ENCODE results near the gene PNLIPRP3. TPM values are rescaled to one million over a fixed set of nuclear protein-coding genes. Genes with fewer than 3 reads are reported as not detected.
"Not testable (repeated sequence)": the region's sequence is repeated elsewhere in the genome, so short reads cannot be mapped to it uniquely, and the experiment has no call there.

PNLIPRP3 gene
- total RNA-seq = not detected
- polyA plus RNA-seq = not detected

DNA sequence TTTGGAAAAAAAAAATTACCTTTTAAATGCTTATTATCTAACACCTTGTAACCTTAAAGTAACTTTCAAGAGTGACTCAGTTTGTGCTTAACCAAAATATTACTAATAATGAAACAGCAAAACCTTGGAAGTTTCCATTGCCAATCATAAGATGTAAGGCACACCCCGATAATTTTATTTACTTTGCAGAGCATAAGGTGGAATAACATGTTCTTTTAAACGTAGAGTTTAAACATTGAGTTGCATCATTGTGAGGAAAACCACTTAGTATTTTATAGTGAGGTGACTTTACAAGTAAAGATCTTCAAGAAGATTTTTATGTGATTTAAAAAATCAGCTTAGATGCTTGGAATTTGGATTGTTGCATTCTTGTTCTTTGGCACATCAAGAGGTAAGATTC, at the start of gene PNLIPRP3:
TSS of gene PNLIPRP3 (plus strand) at position 177 of the 400 bp plus-strand sequence. CDS start at position 343, 166 bp downstream.
- Mint-ChIP-seq H3K36me3 (no peaks in the 10 kb centered on the region), H3K4me1 (no peaks in the 10 kb centered on the region), H3K27me3 (no peaks in the 10 kb centered on the region), H3K4me3 (no peak within 1 kb of the TSS), H3K27ac (no peak within 1 kb of the TSS), H3K9me3 (peaks cover 0 to 3% (median 0%) of the 10 kb centered on the region in 7 donors)
- ATAC-seq (ENCODE audit: low read depth in 2 of 2) (no peak), DNase-seq (no peak)
- Histone ChIP-seq H3K36me3 (ENCODE audit: control insufficient read depth, insufficient read depth, low read length) (no peaks in the 10 kb centered on the region), H3K4me1 (ENCODE audit: control insufficient read depth, insufficient read depth, low read length, poor library complexity, severe bottlenecking) (no peaks in the 10 kb centered on the region), H3K4me3 (ENCODE audit: low read depth, low read length) (no peak within 1 kb of the TSS), H3K27ac (ENCODE audit: insufficient read depth, low read length, poor library complexity, severe bottlenecking) (no peak within 1 kb of the TSS), H3K27me3 (ENCODE audit: control insufficient read depth, insufficient read depth, low read length) (no peaks in the 10 kb centered on the region), H3K9me3 (ENCODE audit: control insufficient read depth in 2 of 2, low read length in 2 of 2) (no peaks in the 10 kb centered on the region)

DNA sequence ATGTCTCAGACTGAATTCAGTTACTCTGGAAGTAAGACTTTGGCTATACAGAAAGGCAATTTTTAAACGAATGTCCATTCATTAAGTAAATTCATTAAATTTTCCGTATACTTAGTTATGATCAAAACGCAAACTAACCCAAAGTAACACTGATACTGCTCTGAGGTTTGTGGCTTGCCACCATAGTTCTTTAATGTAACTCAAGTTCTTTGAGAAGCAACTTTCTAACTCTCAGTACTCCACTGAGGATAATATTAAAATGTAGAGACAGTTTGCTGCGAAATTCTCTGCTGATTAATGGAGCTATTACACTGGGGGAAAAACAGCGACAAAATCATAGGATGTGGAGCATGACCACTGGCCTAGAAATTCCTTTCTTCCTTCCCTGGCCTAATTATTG, 45.4 kb upstream of the PNLIPRP3 start:
- Mint-ChIP-seq H3K4me1 (no peaks in the 10 kb centered on the region), H3K4me3 (no peak overlapping the region), H3K9me3 (no peaks in the 10 kb centered on the region), H3K36me3 (no peaks in the 10 kb centered on the region), H3K27me3 (no peaks in the 10 kb centered on the region), H3K27ac (no peak overlapping the region)
- H3K4me3 ChIP-seq (ENCODE audit: low read depth, low read length) = no peak overlapping the region
- no peaks in the 10 kb centered on the region for H3K9me3 ChIP-seq (ENCODE audit: control insufficient read depth in 2 of 2, low read length in 2 of 2)
- H3K27ac ChIP-seq (ENCODE audit: insufficient read depth, low read length, poor library complexity, severe bottlenecking) = no peak overlapping the region
- no peaks in the 10 kb centered on the region for H3K4me1 ChIP-seq (ENCODE audit: control insufficient read depth, insufficient read depth, low read length, poor library complexity, severe bottlenecking)
- H3K27me3 ChIP-seq (ENCODE audit: control insufficient read depth, insufficient read depth, low read length) = no peaks in the 10 kb centered on the region
- DNase-seq (no peak), ATAC-seq (ENCODE audit: low read depth in 2 of 2) (no peak)
- no peaks in the 10 kb centered on the region for H3K36me3 ChIP-seq (ENCODE audit: control insufficient read depth, insufficient read depth, low read length)

DNA sequence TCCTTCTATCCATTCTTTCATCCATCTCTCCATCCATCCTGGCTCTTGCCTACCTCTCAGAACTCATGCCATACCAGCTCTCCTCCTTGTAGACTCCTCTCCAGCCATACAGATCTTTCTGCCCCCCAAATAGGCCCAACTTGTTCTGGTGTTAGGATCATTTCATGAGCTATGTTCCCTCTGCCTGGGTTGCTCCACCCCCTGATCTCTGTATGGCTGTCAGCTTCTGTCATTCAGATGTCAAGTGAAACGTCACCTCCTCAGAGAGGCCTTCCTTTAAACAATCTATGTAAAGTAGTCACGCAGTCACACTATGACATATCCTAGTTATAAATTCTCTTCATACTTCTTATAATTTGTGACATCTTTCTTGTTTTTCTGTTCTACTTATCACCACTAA, 42.3 kb upstream of the PNLIPRP3 start:
- Mint-ChIP-seq H3K27me3 (no peaks in the 10 kb centered on the region), H3K36me3 (no peaks in the 10 kb centered on the region), H3K4me3 (no peak overlapping the region), H3K9me3 (no peaks in the 10 kb centered on the region), H3K4me1 (no peaks in the 10 kb centered on the region), H3K27ac (no peak overlapping the region)
- no peak overlapping the region for H3K4me3 ChIP-seq (ENCODE audit: low read depth, low read length)
- H3K27ac ChIP-seq (ENCODE audit: insufficient read depth, low read length, poor library complexity, severe bottlenecking) = no peak overlapping the region
- no peaks in the 10 kb centered on the region for H3K27me3 ChIP-seq (ENCODE audit: control insufficient read depth, insufficient read depth, low read length)
- DNase-seq (no peak), ATAC-seq (ENCODE audit: low read depth in 2 of 2) (no peak)
- no peaks in the 10 kb centered on the region for H3K36me3 ChIP-seq (ENCODE audit: control insufficient read depth, insufficient read depth, low read length)
- H3K4me1 ChIP-seq (ENCODE audit: control insufficient read depth, insufficient read depth, low read length, poor library complexity, severe bottlenecking) = no peaks in the 10 kb centered on the region
- no peaks in the 10 kb centered on the region for H3K9me3 ChIP-seq (ENCODE audit: control insufficient read depth in 2 of 2, low read length in 2 of 2)

DNA sequence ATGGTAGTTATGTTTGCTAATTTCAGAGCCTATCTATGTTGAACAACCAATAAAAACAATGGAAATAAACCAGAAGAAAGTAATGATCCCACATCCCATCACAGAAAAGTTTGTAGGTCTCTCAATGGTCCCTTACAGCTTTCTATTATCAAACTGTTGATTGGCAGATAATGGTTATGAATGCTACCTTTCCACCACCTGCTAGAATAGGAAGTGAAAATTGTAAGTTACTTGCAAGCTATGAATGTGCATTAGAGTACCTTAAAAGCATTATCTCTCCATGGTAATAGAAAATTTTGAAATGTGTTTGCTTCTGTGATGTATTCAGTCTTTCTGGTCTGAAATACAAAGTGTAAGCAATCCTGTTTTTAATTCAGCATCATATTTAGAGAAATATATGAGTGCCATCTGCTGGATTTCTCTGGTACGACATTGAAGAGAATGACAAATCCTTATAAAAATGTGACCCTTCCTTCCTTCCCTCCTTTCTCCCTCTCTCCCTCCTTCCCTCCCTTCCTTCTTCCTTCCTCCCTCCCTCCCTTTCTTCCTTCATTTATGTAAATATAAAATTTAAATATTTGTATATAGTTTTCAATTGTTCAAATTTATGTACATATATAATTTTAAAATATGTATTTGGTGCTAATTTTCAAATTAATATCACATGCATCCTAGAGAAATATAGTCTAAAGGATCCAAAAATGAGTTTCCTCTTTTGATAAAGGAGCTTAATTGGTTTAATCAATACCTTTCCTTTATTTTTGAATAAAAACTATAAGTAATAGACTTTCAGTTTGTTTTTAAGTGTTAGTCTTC, 41.4 kb upstream of the PNLIPRP3 start:
- no peak overlapping the region for H3K4me3 ChIP-seq (ENCODE audit: low read depth, low read length)
- Mint-ChIP-seq H3K27me3 (no peaks in the 10 kb centered on the region), H3K36me3 (no peaks in the 10 kb centered on the region), H3K27ac (no peak overlapping the region), H3K4me3 (no peak overlapping the region), H3K9me3 (no peaks in the 10 kb centered on the region), H3K4me1 (no peaks in the 10 kb centered on the region)
- no peak overlapping the region for H3K27ac ChIP-seq (ENCODE audit: insufficient read depth, low read length, poor library complexity, severe bottlenecking)
- ATAC-seq (ENCODE audit: low read depth in 2 of 2) = no peak
- H3K27me3 ChIP-seq (ENCODE audit: control insufficient read depth, insufficient read depth, low read length) = no peaks in the 10 kb centered on the region
- H3K9me3 ChIP-seq (ENCODE audit: control insufficient read depth in 2 of 2, low read length in 2 of 2) = no peaks in the 10 kb centered on the region
- no peaks in the 10 kb centered on the region for H3K4me1 ChIP-seq (ENCODE audit: control insufficient read depth, insufficient read depth, low read length, poor library complexity, severe bottlenecking)
- DNase-seq = peak in 2 of 3 donors; percentile 1 to 30
- no peaks in the 10 kb centered on the region for H3K36me3 ChIP-seq (ENCODE audit: control insufficient read depth, insufficient read depth, low read length)

DNA sequence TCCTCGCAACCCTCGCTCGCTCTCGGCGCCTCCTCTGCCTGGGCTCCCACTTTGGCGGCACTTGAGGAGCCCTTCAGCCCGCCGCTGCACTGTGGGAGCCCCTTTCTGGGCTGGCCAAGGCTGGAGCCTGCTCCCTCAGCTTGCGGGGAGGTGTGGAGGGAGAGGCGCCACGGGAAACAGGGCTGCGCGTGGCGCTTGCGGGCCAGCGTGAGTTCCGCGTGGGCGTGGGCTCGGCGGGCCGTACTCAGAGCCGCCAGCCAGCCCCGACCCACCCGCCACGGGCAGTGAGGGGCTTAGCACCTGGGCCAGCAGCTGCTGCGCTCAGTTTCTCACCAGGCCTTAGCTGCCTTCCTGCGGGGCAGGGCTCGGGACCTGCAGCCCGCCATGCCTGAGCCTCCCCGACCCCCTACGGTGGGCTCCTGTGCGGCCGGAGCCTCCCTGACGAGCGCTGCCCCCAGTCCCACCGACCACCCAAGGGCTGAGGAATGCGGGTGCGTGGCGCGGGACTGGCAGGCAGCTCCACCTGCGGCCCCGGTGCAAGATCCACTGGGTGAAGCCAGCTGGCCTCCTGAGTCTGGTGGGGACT, 34.3 kb upstream of the PNLIPRP3 start:
- not testable (repeated sequence) for H3K27ac ChIP-seq (ENCODE audit: insufficient read depth, low read length, poor library complexity, severe bottlenecking); H3K4me3 ChIP-seq (ENCODE audit: low read depth, low read length); H3K9me3 Mint-ChIP-seq; H3K4me1 Mint-ChIP-seq; H3K36me3 Mint-ChIP-seq; H3K27me3 Mint-ChIP-seq; H3K4me1 ChIP-seq (ENCODE audit: control insufficient read depth, insufficient read depth, low read length, poor library complexity, severe bottlenecking); H3K4me3 Mint-ChIP-seq; H3K36me3 ChIP-seq (ENCODE audit: control insufficient read depth, insufficient read depth, low read length); H3K27ac Mint-ChIP-seq; ATAC-seq (ENCODE audit: low read depth in 2 of 2); H3K9me3 ChIP-seq (ENCODE audit: control insufficient read depth in 2 of 2, low read length in 2 of 2); DNase-seq; H3K27me3 ChIP-seq (ENCODE audit: control insufficient read depth, insufficient read depth, low read length)

DNA sequence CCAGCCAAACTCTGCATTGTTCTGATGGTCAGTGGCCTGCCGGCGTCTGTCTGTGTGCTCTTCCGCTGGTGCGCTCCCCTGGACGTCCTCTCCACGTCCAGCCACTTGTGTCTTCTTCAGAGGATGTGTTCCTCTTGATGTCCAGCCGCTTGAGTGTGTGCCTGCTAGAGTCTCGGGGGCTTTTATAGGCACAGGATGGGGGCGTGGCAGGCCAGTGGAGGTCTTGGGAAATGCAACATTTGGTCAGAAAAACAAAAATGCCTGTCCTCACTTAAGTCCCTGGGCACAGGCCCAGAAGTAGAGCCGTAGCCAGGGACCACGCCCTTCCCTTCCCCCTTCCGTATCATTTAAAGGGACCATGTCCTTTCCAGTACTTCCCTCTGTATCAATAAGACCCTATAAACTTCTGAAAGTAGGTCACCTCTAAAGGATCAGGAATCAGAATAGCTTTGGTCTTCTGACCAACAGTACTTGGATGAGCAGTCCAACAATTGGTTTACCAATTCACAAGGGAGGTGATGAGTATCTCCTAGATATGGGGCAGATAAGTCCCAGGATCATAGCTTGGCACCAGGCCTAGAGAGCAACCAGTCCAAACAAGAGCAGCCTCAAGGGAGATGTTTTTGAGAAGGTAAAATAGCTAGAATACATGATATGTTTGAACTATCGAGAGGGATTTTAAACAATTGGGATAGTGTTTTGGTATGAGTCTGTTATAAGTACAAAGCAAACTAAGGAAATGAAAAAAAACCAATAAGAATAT, 32.2 kb upstream of the PNLIPRP3 start:
- no peaks in the 10 kb centered on the region for H3K9me3 ChIP-seq (ENCODE audit: control insufficient read depth in 2 of 2, low read length in 2 of 2)
- H3K27me3 ChIP-seq (ENCODE audit: control insufficient read depth, insufficient read depth, low read length) = no peaks in the 10 kb centered on the region
- ATAC-seq (ENCODE audit: low read depth in 2 of 2) (no peak), DNase-seq (no peak)
- Mint-ChIP-seq H3K4me1 (no peaks in the 10 kb centered on the region), H3K27ac (no peak overlapping the region), H3K36me3 (no peaks in the 10 kb centered on the region), H3K27me3 (no peaks in the 10 kb centered on the region), H3K4me3 (no peak overlapping the region), H3K9me3 (peaks cover 0 to 7% (median 0%) of the 10 kb centered on the region in 7 donors)
- H3K4me3 ChIP-seq (ENCODE audit: low read depth, low read length) = no peak overlapping the region
- H3K4me1 ChIP-seq (ENCODE audit: control insufficient read depth, insufficient read depth, low read length, poor library complexity, severe bottlenecking) = no peaks in the 10 kb centered on the region
- no peak overlapping the region for H3K27ac ChIP-seq (ENCODE audit: insufficient read depth, low read length, poor library complexity, severe bottlenecking)
- no peaks in the 10 kb centered on the region for H3K36me3 ChIP-seq (ENCODE audit: control insufficient read depth, insufficient read depth, low read length)

DNA sequence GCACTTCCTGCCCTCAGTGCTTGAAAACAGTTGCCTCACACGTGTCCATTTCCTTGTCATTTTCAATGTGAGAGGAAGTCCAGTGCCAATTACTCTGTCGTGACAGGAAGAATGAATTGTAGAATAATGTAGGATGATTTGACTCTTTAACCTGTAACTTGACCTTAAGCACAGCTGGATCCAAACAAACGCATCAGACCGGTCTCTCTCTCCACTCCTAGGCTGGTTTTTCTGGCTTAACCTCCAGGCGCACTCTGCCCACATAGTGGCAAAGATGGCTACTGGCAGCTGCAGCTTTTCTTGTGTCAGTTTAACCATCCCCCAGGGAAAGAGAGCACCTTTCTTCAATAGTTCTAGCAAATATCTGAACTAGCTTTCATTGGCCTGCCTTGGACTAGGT, 29.4 kb upstream of the PNLIPRP3 start:
- Histone ChIP-seq H3K36me3 (ENCODE audit: control insufficient read depth, insufficient read depth, low read length) (no peaks in the 10 kb centered on the region), H3K4me1 (ENCODE audit: control insufficient read depth, insufficient read depth, low read length, poor library complexity, severe bottlenecking) (no peaks in the 10 kb centered on the region), H3K27me3 (ENCODE audit: control insufficient read depth, insufficient read depth, low read length) (no peaks in the 10 kb centered on the region), H3K9me3 (ENCODE audit: control insufficient read depth in 2 of 2, low read length in 2 of 2) (no peaks in the 10 kb centered on the region), H3K4me3 (ENCODE audit: low read depth, low read length) (no peak overlapping the region), H3K27ac (ENCODE audit: insufficient read depth, low read length, poor library complexity, severe bottlenecking) (no peak overlapping the region)
- Mint-ChIP-seq H3K27me3 (no peaks in the 10 kb centered on the region), H3K27ac (no peak overlapping the region), H3K36me3 (no peaks in the 10 kb centered on the region), H3K4me1 (no peaks in the 10 kb centered on the region), H3K9me3 (peaks cover 0 to 4% (median 0%) of the 10 kb centered on the region in 7 donors), H3K4me3 (no peak overlapping the region)
- no peak for DNase-seq
- ATAC-seq (ENCODE audit: low read depth in 2 of 2) = no peak
